GM19023 (cell line): Measurements from ENCODE around the gene TNPO3.
"Not testable (repeated sequence)": the region's sequence is repeated elsewhere in the genome, so short reads cannot be mapped to it uniquely, and the experiment has no call there.

Experiments used
- ATAC-seq: cut with Tn5 transposase; IDR thresholded peaks from one replicate; pipeline ENCODE4 v1.9.1; 2021; ENCODE audit warnings: mild to moderate bottlenecking, moderate library complexity; ENCODE audit not compliant: unreplicated experiment

Gene TNPO3

DNA sequence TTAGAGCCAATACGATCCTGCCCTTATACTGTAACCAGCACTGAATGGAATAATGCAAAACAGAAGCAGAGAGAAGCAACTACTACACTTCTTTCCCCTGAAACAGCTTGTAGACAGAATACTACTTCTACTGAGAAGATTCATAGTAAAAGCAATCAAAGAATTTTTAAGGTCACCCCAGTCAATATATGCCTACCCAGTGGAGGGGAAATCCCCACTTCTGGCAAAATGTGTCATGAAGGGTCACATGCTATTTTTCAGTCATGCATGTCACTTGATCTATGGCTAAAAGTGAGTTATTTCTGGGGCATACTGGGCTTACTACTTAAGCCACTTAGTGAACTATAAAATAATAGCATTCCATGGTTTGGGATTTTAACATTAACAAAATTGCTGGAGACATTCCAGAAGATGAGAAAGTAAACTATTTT is 91.6 kb downstream of the TNPO3 start:
- ATAC-seq, result peak; percentile 82

DNA sequence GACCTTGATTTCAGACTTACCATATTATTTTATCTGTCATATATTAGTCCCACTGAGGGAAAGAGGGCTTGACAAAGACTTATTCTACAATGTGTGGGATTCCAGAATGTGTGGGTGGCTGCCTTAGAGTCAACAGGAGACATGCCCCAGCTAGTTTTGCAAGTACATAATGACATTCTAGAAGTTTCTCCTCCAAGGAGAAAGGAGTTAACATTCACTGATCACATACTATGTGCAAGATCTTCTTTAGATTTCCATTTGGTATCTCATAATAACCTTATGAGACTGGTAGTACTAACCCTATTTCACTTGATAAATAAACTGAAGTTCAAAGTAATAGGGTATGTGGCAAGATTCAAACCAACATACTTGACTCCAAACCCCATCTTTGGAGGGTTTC is 92.0 kb downstream of the TNPO3 start:
- peak; percentile 25 for ATAC-seq

DNA sequence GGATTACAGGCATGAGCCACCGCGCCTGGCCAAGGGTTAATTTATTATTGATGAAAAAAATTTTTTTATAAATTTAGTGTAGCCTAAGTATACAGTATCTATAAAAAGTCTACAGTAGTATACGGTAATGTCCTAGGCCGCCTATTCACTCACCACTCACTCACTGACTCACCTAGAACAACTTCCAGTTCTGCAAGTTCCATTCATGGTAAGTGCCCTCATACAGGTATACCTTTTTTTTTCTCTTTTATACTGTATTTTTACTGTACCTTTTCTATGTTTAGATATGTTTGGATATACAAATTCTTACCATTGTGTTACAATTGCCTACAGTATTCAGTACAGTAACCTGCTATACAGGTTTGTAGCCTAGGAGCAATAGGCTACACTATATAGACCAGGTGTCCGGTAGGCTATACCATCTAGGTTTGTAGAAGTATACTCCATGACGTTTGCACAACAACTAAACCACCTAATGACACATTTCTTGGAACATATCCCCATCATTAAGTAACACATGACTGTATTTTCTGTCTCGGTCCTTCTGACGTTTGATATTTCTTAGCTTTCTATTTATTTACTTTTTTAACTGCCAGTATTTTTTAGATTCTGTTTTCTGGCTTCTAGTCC is 93.8 kb downstream of the TNPO3 start:
- no peak for ATAC-seq

DNA sequence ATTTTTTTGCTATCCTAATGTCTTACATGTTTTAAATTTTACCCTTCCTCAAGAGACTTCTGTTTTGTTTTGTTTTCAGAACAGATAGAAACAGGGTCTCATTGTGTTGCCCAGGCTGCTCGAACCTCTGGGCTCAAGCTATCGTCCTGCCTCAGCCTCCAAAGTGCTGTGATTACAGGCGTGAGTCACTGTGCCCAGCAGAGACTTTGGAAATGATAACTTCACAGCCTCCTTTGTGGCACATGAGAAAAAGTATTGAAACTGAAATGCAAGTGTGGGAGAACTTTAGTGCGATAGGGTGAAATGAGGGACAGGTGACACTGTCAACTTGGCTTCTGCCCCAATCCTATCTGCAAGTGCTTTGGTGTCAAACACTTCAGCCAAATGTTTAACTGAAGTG is 95.6 kb downstream of the TNPO3 start:
- ATAC-seq, result no peak

DNA sequence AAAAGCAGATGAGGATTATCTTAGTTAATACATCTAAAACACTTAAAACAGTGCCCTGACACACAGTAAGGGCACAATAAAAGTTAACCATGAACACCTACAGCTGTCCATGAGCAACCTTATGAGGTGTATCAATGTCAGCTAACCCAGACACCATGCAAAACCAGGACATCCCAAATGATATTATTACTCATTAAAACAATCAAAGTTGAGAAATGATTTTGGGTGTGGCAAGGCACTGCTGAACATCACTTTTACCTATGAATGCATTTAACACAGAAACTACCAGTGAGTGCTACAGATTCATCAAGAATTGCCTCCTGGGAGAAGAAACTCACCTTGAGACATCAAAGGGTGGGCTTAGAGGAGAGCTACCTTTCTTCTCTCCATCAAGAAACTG is 98.9 kb downstream of the TNPO3 start:
- no peak for ATAC-seq

DNA sequence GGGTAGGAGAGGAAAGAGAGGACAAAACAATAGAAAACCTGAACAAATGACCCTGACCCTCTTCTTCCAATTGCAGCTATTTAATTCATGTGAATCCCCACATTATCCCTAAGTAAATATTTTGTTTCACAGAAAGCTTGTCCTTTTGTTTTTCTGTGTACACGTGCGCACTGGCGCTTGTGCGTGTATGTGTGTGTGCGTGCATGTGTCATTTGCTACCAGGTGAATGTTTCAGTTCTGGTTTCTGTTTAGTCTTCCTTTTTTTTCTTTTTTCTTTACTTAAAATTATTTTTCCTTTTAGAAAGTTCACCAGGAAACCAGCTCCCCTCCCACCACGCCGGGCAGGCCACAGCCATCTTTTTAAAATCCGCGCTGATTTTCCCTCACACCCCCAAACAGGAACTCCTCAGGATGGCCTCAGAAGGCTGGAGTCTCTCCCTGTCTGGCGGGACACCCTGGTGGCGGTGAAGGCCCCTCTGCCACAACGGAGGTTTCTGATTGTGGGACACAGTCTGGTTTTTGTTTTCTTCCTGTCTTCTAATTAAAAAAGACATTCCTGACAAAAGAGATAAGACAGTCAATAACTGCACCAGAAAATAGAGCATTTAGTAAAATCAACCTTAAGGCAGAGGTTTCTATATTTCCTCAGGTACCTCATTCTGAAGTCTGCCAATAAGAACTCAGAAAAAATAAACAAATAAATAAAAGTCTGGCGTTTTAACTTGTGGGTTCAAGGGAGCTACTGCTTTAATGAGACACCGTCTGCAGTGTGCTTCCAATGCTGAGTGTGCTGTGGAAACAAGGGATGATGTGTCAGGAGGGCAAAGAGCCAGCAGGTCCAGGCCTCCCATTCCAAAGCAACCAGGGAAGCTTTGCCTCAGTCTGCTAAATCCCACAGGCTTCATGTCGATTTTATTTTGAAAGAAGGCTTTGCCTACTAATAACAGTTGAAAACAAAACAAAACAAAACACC is 99.8 kb downstream of the TNPO3 start:
- ATAC-seq, result peak; percentile 59

DNA sequence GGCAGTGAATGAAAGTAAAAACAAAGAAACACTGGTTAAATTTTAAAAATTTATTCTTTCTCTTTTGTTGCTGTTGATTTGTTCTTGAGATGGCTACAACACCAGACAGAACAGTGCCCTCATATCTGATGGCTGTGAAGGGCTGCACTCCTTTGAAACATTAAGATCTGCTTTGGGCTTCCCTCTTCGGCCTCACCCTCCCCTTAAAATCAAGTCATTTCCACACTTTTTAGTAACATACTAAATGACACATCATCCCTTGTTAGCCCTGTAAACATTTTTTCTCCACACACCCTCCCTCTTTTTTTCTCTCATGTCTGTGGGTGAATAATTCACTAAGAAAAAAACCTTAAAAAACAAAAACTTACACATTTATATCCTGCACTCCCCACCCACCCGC is 100.8 kb downstream of the TNPO3 start:
- no peak for ATAC-seq

DNA sequence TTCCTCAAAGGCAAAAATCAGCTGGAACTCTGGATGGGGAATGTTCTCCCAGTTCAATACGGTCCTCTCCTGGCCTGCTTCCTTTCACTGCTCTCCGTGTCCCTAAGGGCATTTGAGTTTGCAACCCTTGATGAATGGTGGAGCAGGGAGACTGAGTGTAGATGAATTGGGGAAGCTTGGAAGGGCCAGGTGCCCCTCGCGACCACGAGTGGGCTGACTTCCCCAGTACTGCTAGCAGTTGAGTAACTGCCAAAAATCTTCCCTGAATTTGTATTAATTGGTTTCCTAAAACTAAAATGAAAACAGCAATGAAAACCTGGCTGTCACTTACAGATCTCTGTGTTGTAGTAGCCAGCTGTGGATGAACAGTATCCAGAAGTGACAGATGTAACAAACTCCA is 103.6 kb downstream of the TNPO3 start:
- no peak for ATAC-seq

DNA sequence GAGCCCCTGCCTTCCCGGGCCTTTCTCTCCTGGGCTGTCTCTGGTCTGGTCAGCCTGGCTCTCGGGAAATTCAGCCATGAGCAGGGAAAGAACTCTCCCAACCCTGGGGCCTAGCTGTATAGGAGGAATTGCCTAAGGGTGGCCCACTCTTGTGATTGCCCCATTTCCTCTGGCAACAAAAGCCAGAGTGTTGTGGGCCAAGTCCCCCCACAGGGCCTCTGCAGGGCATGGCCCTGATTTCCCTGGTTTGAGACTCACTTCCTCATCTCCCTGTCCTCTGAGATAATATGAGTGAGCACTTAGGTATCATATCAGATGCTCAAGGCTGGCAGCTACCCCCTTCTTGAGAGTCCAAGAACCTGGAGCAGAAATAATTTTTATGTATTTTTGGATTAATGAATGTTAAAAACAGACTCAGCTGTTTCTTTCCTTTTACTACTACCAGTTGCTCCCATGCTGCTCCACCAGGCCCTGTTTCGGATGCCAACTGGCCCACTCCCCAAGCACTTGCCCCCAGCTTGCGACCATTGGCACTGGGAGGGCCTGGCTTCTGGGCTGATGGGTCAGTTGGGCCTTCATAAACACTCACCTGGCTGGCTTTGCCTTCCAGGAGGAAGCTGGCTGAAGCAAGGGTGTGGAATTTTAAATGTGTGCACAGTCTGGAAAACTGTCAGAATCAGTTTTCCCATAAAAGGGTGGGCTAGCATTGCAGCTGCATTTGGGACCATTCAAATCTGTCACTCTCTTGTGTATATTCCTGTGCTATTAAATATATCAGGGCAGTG is 105.7 kb downstream of the TNPO3 start:
- ATAC-seq, result no peak

DNA sequence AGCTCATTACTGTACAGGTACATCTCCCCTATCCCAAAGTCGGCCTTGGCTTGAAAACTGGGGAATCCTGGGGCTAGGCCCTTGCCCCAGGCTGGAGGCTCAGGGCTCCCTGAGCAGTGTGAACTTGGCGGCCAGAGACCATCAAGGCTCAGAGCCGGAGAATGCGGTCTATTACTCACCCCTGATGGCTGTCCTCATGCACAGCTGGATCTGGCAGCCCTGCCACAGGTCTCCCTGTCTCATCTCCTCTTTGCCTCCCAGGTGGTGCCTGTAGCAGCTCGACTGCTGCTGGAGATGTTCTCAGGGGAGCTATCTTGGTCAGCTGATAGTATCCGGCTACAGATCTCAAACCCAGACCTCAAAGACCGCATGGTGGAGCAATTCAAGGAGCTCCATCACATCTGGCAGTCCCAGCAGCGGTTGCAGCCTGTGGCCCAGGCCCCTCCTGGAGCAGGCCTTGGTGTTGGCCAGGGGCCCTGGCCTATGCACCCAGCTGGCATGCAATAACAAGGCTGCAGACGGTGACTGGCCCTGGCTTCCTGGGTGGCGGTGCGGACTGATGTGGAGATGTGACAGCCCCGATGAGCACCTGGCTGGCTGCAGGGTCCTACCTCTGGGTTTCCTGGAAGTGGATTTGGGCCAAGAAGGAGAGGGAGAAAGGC is 106.5 kb downstream of the TNPO3 start:
- ATAC-seq, result no peak

DNA sequence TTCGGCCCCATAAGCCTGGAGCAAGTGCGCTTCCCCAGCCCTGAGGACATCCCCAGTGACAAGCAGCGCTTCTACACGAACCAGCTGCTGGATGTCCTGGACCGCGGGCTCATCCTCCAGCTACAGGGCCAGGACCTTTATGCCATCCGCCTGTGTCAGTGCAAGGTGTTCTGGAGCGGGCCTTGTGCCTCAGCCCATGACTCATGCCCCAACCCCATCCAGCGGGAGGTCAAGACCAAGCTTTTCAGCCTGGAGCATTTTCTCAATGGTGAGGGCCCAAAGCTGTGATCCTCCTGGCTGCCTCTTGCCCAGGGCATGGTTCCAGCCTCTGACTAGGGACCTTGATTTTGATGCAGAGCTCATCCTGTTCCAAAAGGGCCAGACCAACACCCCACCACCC is 107.1 kb downstream of the TNPO3 start:
- no peak for ATAC-seq

DNA sequence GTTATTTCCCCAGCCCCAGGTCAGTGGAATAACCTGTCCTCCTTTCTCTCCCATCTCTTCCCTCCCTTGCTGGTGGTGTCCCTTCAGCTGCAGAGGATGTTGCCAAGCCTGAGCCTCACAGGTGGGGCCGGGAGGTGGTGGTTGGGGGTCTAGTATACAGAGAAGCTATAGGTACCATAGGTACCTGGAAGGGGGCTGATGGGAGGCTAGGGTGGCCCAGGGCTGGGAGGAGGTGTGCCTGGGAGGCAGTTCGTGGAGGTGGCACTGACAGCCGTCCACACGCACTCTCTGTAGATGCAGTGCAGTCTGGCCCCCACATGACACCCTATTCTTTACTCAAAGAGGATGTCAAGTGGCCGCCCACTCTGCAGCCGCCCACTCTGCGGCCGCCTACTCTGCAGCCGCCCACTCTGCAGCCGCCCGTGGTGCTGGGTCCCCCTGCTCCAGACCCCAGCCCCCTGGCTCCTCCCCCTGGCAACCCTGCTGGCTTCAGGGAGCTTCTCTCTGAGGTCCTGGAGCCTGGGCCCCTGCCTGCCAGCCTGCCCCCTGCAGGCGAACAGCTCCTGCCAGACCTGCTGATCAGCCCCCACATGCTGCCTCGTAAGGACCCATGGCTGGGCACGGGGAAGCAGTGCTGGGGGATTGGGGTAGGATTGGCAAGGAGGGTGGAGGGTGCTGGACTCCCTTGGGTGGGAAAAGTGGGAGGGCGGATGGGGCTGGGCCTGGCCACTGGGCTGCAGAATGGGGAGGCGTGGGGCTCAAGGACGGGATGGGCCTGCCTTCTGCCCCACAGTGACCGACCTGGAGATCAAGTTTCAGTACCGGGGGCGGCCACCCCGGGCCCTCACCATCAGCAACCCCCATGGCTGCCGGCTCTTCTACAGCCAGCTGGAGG is 107.7 kb downstream of the TNPO3 start:
- no peak for ATAC-seq

DNA sequence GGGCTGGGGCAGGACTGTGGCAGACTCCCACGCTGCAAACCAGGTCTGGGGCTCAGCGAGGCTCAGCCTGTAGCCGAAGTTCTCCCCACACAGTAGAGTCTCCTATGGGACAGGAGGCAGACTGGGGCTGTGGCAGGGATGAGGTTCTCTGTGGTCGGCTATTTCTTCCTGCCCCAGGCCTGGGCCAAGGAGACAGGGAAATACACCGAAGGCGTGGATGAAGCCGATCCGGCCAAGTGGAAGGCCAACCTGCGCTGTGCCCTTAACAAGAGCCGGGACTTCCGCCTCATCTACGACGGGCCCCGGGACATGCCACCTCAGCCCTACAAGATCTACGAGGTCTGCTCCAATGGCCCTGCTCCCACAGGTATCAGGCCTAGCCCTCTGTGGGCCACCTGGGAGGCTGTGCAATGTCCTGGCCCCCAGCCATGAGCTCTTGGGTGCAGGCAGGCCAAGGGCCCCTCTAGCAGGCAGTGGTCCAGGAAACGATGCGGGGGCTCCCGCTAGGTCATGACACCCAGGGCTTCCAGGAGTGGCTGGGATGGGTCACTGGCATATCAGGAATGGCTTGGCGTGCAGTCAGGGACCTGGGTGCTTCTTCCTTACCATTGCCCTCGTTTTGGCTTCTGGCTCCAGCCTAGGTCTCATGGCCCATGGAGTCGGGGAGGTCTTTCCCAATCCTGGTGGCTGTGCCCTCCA is 109.1 kb downstream of the TNPO3 start:
- ATAC-seq, result no peak

DNA sequence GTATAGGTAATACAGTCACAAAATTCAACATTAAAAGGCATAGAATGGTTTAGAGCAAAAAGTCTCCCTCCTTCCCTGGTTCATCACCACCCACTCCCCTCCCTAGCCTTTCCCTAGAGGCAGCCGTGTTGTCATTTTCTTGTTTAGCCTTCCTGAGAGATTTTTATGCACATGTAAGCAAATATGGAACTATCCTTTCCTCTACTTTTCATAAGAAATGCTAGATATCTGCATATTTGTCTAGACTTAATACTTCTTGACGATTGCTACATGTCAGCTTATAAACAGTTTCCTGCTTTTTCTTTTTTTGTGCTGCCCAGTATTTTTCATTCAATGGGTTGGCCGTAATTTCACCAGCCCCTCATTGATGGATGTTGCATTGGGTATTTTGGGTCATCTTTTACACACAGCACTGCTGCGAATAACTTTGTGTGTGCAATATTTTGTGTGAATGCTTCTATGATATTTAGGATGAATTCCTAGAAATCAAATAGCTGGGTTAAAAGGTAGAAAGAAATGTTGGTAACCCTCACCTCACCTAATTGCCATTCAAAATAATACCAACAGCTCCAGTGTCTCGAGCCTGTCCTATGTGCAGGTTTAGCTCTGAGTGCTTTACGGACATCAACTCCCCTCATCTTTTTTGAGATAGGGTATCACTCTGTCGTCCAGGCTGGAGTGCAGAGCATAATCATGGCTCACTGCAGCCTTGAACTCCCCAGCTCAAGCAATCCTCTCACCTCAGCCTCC is 110.2 kb downstream of the TNPO3 start:
- no peak for ATAC-seq

DNA sequence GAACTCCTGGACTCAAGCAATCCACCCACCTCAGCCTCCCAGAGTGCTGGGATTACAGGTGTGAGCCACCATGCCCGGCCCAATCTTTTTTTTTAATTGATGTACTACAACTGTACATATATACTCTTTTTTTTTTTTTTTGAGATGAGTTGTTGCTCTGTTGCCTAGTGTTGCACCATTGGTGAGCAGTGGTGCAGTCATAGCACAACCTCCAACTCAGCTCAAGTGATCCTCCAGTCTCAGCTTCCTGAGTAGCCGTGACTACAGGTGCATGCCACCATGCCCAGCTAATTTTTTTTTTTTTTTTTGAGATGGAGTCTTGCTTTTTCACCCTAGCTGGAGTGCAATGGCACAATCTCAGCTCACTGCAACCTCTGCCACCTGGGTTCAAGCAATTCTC is 111.7 kb downstream of the TNPO3 start:
- ATAC-seq, result not testable (repeated sequence)

DNA sequence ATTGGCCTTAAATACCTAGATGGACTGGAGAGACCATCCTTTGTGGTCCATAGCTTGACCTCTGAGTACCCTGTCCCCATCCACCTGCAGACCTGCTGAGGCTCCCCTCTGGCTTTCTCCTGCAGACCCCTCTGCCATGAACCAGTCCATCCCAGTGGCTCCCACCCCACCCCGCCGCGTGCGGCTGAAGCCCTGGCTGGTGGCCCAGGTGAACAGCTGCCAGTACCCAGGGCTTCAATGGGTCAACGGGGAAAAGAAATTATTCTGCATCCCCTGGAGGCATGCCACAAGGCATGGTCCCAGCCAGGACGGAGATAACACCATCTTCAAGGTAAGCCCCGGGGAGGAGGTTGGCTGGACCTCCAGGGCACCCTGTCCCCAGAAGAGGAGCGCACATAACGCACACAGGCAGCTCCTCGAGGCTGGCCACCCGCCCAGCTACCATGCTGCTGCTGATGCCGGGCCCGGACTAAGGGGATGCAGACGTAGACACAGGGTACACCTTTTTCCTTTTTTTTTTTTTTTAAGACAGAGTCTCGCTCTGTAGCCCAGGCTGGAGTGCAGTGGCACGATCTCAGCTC is 112.9 kb downstream of the TNPO3 start:
- ATAC-seq, result no peak

DNA sequence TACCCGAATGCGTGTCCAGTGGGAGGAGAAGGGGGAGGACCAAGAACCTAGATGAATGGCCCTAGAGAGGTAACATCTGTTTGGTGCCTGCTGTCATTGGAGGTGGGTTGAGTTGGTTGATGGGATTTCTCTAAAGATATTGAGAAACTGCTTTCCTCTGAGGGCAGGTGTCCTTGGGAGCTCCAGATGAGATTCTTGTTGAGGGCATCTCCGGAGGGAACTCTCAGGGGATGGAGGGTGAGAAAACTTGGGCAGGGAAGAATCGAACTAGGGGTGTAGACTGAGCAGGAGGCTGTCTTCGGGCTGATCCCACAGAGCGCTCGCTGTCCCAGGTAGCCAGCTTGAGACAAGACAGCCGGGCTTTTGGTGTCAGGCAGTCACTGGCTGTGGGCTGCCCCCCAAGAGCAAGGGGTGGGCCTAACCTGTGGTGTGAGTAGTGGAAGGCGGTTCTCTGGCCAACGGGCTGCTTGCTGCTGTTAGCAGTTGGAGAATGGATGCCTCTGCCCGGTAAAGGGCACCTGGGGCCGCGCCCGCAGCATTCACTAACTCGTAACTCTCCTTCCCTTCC is 113.5 kb downstream of the TNPO3 start:
- no peak for ATAC-seq
